Stimulated activated CD8-positive, alpha-beta memory T cell treated with anti-CD3 and anti-CD28 coated beads, Interleukin-15, amount 100 ng/mL, for 4 hours (primary cell): Measurements from ENCODE around the gene UBA6.

Experiments used
- DNase-seq, 2 donors: peaks; one replicate each; pipeline ENCODE4 v3.0.0-alpha.2; 2020; ENCODE audit warnings: low read depth in 2 of 2

UBA6 gene

DNA sequence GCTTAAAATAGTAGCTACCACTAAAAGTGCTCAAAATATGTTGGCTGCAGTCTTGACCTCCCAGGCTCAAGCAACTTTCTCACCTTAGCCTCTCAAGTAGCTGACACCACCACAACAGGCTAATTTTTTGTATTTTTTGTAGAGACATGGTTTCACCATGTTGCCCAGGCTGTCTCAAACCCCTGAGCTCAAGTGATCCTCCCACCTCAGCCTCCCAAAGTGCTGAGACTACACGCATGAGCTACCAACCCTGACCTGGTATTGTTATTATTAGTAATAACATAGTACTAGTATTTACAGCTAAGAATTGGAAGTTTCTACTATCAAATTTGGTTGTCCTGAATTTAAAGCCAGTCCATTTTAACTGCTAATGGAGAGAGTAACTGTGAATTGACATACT is 124.4 kb downstream of the UBA6 start:
- DNase-seq: no peak

DNA sequence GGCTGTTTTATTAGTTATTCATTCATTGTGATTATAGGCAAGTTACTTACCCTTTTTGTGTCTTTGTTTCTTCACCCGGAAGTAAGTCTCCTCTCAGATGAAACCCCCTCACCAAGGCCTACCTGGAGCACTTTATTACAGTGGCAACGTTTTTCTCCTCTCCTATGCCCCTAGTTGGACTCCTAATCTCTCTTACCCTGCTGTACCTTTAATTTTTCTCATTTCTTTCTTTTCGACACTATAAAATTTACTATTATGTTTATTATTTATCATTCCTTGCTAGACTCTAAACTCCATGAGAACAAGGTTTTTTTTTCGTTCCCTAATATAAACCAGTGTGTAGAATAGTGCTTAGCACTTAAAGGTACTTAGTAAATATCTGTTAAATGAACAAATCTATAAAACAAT is 124.9 kb downstream of the UBA6 start:
- DNase-seq: no peak

DNA sequence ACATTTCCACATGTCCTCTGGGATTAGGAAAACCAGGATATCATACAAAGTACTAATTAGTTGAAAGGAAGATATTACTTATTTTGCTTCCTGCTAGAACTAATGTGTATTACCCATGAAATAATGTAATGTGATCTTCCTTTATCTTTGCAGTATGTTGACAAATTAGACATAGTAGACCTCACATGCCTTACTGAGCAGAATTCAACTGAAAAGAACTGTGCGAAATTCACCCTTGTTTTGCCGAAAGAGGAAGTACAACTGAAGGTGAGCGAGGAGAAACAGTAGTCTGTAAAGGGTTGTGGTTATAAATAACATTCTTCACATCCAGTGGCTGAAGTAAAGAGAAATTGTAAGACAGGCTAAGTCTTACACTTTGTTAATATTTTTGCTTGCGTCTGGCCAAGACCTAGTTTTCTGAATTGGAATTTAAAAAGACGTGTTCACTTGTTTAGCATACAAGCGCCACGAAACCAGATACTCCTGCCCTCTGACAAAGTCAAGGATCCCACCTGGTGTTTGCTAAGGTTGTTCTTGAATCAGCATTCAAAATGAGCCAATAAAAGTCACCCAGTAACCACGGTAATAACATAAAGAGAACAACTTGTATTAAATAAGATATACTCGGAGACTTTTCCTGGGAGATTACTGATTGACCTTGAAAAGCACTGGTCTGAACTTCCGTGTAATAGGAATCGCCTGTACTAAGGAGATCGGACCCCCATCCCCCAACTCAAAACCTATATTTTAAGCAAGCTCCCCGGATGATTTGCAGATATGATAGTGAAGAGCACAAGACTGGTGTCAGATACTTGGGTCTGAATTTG is 125.5 kb downstream of the UBA6 start:
- no peak for DNase-seq

DNA sequence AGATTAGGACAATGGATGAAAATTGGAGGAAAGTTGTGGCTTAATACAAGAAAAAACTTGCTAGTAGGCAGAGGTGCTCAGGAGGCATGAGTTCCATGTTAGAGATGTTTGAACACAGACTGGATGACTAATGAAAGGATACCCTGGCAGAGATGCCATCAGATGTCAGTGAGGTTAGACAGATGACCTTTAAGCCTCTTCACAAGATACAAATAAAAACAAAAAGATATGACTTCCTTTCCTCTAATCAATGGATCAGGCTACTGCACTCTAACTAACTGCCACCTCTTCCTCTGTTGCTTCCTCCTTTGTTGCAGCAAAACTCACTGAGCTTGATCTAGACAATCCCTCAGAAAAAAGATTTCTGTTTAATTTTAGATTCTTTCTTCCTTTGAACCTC is 127.8 kb downstream of the UBA6 start:
- no peak for DNase-seq

DNA sequence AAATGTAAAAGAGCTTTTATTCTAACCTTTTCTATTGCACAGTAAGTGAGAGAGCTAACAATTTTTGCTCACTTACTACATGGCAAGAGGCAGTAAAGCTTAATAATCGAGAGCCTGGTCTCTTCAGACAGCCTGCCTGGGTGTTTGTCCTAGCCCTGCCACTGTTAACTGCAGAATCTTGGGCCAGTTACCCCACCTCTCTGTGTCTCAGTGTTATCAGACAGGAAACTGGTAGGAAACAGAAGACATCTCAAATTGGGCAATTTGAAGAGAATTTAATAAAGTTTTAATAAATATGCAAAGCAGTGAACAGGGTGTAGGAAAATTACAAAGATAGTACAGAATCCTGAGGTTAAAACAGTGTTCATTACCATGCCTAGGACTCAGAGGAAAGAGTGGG is 129.0 kb downstream of the UBA6 start:
- DNase-seq: no peak

DNA sequence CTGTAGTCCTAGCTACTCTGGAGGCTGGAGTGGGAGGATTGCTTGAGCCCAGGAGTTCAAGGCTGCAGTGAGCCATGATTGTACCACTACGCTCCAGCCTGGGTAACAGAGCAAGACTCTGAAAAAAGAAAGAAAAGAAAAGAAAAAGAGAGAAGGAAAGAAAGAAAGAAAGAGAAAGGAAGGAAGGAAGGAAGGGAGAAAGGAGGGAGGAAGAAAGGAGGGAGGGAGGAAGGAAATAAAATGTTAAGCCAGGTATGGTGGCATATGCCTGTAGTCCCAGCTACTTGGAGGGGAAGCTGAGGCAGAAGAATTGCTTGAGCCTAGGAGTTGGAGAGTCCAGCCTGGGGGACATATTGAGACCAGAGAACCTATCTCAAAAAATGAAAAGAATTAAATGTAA is 130.4 kb downstream of the UBA6 start:
- DNase-seq: no peak

DNA sequence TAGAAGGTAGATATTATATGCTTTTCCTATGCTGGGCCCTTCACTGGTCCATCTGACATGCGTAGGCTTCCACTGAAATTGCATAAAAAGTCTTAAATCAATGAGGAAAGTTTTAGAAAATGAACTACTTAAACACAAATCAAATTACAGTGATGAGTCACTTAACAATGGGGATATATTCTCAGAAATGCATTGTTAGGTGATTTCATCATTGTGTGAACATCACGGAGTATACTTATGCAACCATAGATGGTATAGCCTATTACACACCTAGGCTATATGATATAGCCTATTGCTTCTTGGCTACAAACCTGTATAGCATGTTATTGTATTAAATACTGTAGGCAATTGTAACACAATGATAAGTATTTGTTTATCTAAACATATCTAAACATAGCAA is 132.1 kb downstream of the UBA6 start:
- DNase-seq: no peak

DNA sequence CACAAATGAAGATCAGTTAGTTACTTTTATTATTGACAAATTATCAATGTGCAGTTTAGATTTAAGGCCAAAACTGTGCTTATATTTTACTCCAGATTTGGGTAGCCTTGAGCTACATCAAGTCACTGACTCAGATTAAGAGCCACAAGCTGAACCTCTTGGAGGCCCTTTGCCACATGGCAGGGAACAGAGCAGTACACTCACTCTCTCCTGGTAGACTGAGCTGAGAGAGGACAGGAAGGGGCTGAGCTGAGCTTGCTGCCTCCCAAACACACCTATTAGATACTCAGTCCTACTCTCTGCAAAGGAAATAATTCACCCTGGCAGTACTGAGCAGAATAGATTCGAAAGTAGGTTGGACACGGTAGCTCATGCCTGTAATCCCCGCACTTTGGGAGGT is 134.6 kb downstream of the UBA6 start:
- no peak for DNase-seq

DNA sequence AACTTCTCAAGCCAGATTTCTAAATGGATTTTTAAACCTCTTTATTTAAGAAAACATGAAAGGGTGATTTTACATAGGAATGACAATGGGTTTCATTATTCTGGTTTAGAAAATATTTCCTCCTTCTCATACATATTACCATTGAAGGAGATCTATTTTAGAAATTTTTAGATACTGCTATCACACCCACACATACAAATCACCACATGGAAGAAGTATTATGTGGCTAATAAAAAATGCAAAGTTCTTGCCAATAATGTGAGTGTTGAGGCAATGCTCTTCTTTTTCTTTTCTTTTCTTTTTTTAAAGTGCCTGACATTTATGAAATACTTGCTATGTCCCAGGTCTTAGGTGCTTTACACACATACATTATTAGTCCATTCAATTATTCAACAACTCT is 135.7 kb downstream of the UBA6 start:
- no peak for DNase-seq
